Stimulated activated CD4-positive, alpha-beta T cell treated with anti-CD3 and anti-CD28 coated beads, Interleukin-12 subunit alpha, Interleukin-12 subunit beta, amount 100 ng/mL, for 4 hours (primary cell): ENCODE data around the gene EPB41L1.

Experiments
- DNase-seq: peaks from one replicate; pipeline ENCODE4 v3.0.0-alpha.2; 2020

Gene EPB41L1

GRCh38 chr20:36234771-36235320 lies 80.3 kb downstream of the EPB41L1 start:
- DNase-seq: no peak

GRCh38 chr20:36235892-36236785 lies 81.6 kb downstream of the EPB41L1 start, which contains the start of gene AAR2:
Gene AAR2, plus strand, starts transcription at chr20:36236478. Its CDS starts 3,391 bp downstream, at chr20:36239869.
- peak; percentile 77 for DNase-seq

GRCh38 chr20:36236786-36237121 lies 82.2 kb downstream of the EPB41L1 start:
- no peak for DNase-seq

GRCh38 chr20:36237477-36237876 lies 82.9 kb downstream of the EPB41L1 start:
- no peak for DNase-seq

GRCh38 chr20:36238153-36238552 lies 83.6 kb downstream of the EPB41L1 start:
- DNase-seq: no peak

- DNase-seq: no peak
Measured at GRCh38 chr20:36238760-36239159, 84.2 kb downstream of the EPB41L1 start.

- DNase-seq: no peak
Measured at GRCh38 chr20:36240076-36240475, 85.5 kb downstream of the EPB41L1 start.

- no peak for DNase-seq
Measured at GRCh38 chr20:36241678-36242077, 87.1 kb downstream of the EPB41L1 start.

- DNase-seq: no peak
Measured at GRCh38 chr20:36243726-36244125, 89.2 kb downstream of the EPB41L1 start.

GRCh38 chr20:36246401-36246800 lies 91.9 kb downstream of the EPB41L1 start:
- DNase-seq: no peak

- no peak for DNase-seq
Measured at GRCh38 chr20:36248836-36249235, 94.3 kb downstream of the EPB41L1 start.

GRCh38 chr20:36249450-36249849 lies 94.9 kb downstream of the EPB41L1 start:
- no peak for DNase-seq

GRCh38 chr20:36251426-36251825 lies 96.9 kb downstream of the EPB41L1 start:
- no peak for DNase-seq

GRCh38 chr20:36252511-36252910 lies 98.0 kb downstream of the EPB41L1 start:
- no peak for DNase-seq

- DNase-seq: no peak
Measured at GRCh38 chr20:36253036-36253435, 98.5 kb downstream of the EPB41L1 start.

- DNase-seq: no peak
Measured at GRCh38 chr20:36254076-36254475, 99.5 kb downstream of the EPB41L1 start.

GRCh38 chr20:36255445-36255844 lies 100.9 kb downstream of the EPB41L1 start:
- DNase-seq: no peak

GRCh38 chr20:36259177-36260061 lies 104.9 kb downstream of the EPB41L1 start:
- DNase-seq: no peak

- no peak for DNase-seq
Measured at GRCh38 chr20:36260316-36260715, 105.8 kb downstream of the EPB41L1 start.

GRCh38 chr20:36261389-36262105 lies 107.0 kb downstream of the EPB41L1 start:
- DNase-seq: no peak

GRCh38 chr20:36262440-36262839 lies 107.9 kb downstream of the EPB41L1 start:
- no peak for DNase-seq

GRCh38 chr20:36264426-36265246 lies 110.1 kb downstream of the EPB41L1 start:
- DNase-seq: no peak
